Right lobe of liver (tissue), 4 donors: ENCODE measurements around the gene B4GALT1.

Experiments
- POLR2A ChIP-seq: fragments of 450-650 bp; IDR thresholded peaks from one replicate; pipeline ENCODE4 v1.6.1; 2017; ENCODE audit warnings: antibody characterized with exemption, mild to moderate bottlenecking
- TF ChIP-seq, protein P1 (sequence below), 4 donors: fragments of 200-600 bp in 3 of 4; fragments of 450-650 bp in 1 of 4; IDR thresholded peaks; one replicate each; pipeline versions ENCODE4 v1.5.1 to v1.8.0; 2016 to 2022; ENCODE audit warnings: antibody characterized with exemption in 4 of 4, mild to moderate bottlenecking in 2 of 4
- donor health status: DM: no; HTN: no; CAD: no.
- donor health status: DM: no; HTN: no; CAD: no.
- donor health status: DM: no; HTN: yes; CAD: no.

DNA sequence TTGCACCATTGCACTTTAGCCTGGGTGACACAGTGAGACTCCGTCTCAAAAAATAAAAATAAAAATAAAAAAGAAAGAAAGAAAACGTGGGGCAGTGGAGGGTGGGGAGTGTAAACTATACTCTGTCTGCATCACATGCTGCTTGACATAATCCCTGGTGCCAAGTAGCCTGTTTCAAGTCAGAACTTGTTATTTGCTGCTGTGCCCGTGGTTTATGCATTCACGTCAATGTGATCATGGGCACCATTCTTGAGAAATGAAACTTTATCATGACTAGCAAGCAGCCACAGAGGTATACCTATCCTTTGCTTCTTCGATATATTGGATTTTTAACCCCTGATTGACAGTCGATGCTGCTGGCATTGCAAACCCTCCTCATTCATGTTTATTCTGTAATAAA is 86.6 kb downstream of the B4GALT1 start:
- TF ChIP-seq, protein P1, sequence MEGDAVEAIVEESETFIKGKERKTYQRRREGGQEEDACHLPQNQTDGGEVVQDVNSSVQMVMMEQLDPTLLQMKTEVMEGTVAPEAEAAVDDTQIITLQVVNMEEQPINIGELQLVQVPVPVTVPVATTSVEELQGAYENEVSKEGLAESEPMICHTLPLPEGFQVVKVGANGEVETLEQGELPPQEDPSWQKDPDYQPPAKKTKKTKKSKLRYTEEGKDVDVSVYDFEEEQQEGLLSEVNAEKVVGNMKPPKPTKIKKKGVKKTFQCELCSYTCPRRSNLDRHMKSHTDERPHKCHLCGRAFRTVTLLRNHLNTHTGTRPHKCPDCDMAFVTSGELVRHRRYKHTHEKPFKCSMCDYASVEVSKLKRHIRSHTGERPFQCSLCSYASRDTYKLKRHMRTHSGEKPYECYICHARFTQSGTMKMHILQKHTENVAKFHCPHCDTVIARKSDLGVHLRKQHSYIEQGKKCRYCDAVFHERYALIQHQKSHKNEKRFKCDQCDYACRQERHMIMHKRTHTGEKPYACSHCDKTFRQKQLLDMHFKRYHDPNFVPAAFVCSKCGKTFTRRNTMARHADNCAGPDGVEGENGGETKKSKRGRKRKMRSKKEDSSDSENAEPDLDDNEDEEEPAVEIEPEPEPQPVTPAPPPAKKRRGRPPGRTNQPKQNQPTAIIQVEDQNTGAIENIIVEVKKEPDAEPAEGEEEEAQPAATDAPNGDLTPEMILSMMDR (IDR thresholded peaks at IDR 0.05) = no peak
- no peak for TF ChIP-seq POLR2A
